B cell (primary cell): ENCODE results near the gene HLA-C.

ENCODE experiments used
- EZH2 ChIP-seq: IDR thresholded peaks from 2 replicates; pipeline ENCODE4 v1.6.1; 2012; ENCODE audit warnings: borderline replicate concordance, low read depth, mild to moderate bottlenecking, moderate library complexity, low read length; ENCODE audit not compliant: insufficient read depth, poor library complexity, severe bottlenecking
- TF ChIP-seq, protein P1 (sequence below): fragments of 200-600 bp; IDR thresholded peaks from one replicate; pipeline ENCODE4 v1.8.0; 2022; ENCODE audit warnings: antibody characterized with exemption, mild to moderate bottlenecking

DNA sequence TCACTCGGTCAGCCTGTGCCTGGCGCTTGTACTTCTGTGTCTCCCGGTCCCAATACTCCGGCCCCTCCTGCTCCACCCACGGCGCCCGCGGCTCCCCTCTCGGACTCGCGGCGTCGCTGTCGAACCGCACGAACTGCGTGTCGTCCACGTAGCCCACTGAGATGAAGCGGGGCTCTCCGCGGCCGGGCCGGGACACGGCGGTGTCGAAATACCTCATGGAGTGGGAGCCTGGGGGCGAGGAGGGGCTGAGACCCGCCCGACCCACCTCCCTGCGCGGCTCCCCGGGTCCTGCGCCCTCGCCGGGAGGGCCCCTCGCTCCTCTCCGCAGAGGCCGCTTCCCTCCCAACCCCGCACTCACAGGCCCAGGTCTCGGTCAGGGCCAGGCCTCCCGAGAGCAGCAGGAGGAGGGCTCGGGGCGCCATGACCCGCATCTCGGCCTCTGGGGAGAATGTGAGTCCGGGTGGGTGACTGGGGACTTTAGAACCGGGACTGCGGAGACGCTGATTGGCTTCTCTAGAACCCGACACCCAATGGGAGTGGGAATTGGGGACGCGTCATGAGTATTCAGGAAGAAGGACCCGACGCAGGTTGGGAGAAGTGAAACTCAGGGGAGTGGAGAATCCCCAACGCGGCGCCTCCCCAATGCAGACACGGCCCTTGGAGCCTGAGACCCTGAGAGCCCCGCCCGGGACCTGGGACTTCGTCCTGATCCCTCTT, at the start of gene HLA-C:
- TF ChIP-seq, protein P1, sequence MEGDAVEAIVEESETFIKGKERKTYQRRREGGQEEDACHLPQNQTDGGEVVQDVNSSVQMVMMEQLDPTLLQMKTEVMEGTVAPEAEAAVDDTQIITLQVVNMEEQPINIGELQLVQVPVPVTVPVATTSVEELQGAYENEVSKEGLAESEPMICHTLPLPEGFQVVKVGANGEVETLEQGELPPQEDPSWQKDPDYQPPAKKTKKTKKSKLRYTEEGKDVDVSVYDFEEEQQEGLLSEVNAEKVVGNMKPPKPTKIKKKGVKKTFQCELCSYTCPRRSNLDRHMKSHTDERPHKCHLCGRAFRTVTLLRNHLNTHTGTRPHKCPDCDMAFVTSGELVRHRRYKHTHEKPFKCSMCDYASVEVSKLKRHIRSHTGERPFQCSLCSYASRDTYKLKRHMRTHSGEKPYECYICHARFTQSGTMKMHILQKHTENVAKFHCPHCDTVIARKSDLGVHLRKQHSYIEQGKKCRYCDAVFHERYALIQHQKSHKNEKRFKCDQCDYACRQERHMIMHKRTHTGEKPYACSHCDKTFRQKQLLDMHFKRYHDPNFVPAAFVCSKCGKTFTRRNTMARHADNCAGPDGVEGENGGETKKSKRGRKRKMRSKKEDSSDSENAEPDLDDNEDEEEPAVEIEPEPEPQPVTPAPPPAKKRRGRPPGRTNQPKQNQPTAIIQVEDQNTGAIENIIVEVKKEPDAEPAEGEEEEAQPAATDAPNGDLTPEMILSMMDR, result no peak
- TF ChIP-seq EZH2, result no peak
